ENCODE measurements around the gene PCCA. TPM values are rescaled to one million over a fixed set of nuclear protein-coding genes. Genes with fewer than 3 reads are reported as not detected.
"Not testable (repeated sequence)": the region's sequence is repeated elsewhere in the genome, so short reads cannot be mapped to it uniquely, and the experiment has no call there.

PCCA gene
- total RNA-seq, 4 donors from 2014 or later, result 21.2 to 40.9 (median 31.6) TPM

DNA sequence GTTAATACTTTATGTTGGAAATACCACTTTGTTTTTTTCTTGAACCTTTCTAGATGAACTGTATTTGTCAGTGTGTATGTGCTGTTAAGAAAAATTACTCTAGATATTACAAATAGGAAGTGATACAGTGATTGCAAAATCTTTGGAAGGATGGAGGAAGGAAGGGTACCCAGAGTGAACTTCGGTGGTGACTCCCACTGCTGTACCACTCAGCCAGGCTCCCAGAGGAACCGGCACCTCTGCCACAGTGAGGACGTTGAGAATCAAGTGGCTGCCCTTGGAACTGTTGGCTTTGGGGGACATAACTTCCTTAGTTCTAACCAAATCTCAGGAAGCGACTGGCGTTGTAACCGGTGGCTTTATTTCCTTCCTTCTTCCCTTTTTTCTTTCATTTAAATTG lies 184.7 kb downstream of the PCCA start:
- WGBS, result 78% methylated on average over 6 of the region's 6 CpGs
- no peaks in the 10 kb centered on the region for H3K9me3 ChIP-seq

GRCh38 chr13:100274942-100275506 lies 186.1 kb downstream of the PCCA start:
- H3K27ac ChIP-seq, result no peak overlapping the region
- H3K9me3 ChIP-seq, result no peaks in the 10 kb centered on the region
- WGBS, result 92% methylated on average over 12 of the region's 12 CpGs
- H3K27me3 ChIP-seq, result no peaks in the 10 kb centered on the region
- no peak for TF ChIP-seq POLR2AphosphoS5 (IDR thresholded peaks at IDR 0.05)
- TF ChIP-seq EP300 (IDR thresholded peaks at IDR 0.05), result no peak
- TF ChIP-seq POLR2A (IDR thresholded peaks at IDR 0.05), result no peak
- TF ChIP-seq, protein P1, sequence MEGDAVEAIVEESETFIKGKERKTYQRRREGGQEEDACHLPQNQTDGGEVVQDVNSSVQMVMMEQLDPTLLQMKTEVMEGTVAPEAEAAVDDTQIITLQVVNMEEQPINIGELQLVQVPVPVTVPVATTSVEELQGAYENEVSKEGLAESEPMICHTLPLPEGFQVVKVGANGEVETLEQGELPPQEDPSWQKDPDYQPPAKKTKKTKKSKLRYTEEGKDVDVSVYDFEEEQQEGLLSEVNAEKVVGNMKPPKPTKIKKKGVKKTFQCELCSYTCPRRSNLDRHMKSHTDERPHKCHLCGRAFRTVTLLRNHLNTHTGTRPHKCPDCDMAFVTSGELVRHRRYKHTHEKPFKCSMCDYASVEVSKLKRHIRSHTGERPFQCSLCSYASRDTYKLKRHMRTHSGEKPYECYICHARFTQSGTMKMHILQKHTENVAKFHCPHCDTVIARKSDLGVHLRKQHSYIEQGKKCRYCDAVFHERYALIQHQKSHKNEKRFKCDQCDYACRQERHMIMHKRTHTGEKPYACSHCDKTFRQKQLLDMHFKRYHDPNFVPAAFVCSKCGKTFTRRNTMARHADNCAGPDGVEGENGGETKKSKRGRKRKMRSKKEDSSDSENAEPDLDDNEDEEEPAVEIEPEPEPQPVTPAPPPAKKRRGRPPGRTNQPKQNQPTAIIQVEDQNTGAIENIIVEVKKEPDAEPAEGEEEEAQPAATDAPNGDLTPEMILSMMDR (IDR thresholded peaks at IDR 0.05), result no peak
- no peaks in the 10 kb centered on the region for H3K4me1 ChIP-seq
- H3K4me3 ChIP-seq, result no peak overlapping the region
- DNase-seq (ENCODE audit: low spot score in 2 of 2), result no peak
- H3K36me3 ChIP-seq, result peaks cover 9% of the 10 kb centered on the region

More for the DNA sequence above, 184.7 kb downstream of the PCCA start:
- peaks cover 14% of the 10 kb centered on the region for H3K36me3 ChIP-seq
- H3K4me1 ChIP-seq, result no peaks in the 10 kb centered on the region
- DNase-seq (ENCODE audit: low spot score in 2 of 2), result no peak
- TF ChIP-seq POLR2A (IDR thresholded peaks at IDR 0.05) (no peak), EP300 (IDR thresholded peaks at IDR 0.05) (no peak), POLR2AphosphoS5 (IDR thresholded peaks at IDR 0.05) (no peak)
- TF ChIP-seq, protein P1 (IDR thresholded peaks at IDR 0.05), result no peak
- no peak overlapping the region for H3K4me3 ChIP-seq
- no peaks in the 10 kb centered on the region for H3K27me3 ChIP-seq
- no peak overlapping the region for H3K27ac ChIP-seq

GRCh38 chr13:100275746-100276145 lies 186.9 kb downstream of the PCCA start:
- no peak overlapping the region for H3K4me3 ChIP-seq
- H3K27me3 ChIP-seq, result no peaks in the 10 kb centered on the region
- H3K9me3 ChIP-seq, result no peaks in the 10 kb centered on the region
- H3K27ac ChIP-seq, result no peak overlapping the region
- no peak for TF ChIP-seq POLR2AphosphoS5 (IDR thresholded peaks at IDR 0.05)
- TF ChIP-seq POLR2A (IDR thresholded peaks at IDR 0.05), result no peak
- TF ChIP-seq, protein P1 (IDR thresholded peaks at IDR 0.05), result no peak
- no peak for TF ChIP-seq EP300 (IDR thresholded peaks at IDR 0.05)
- peaks cover 9% of the 10 kb centered on the region for H3K36me3 ChIP-seq
- no peak for DNase-seq (ENCODE audit: low spot score in 2 of 2)
- WGBS, result 73% methylated on average over 5 of the region's 5 CpGs
- no peaks in the 10 kb centered on the region for H3K4me1 ChIP-seq

DNA sequence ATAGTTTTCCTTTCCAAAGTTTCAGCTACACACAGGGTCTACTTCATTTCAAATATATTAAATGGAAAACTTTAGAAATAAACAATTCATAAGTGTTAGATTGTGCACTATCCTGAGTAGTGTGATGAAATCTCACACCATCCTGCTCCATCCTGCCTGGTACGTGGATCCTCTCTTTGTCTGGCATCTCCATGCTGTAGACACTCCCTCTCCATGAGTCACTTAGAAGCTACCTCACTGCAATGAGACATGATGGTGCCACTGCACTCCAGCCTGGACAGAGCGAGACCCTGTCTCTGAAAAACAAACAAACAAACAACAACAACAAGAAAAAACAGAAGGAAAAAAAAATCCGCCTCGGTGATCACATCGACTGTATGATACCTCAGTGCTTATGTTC lies 191.8 kb downstream of the PCCA start:
- no peaks in the 10 kb centered on the region for H3K36me3 ChIP-seq
- whole genome bisulfite sequencing, result 94% methylated on average over 5 of the region's 5 CpGs
- TF ChIP-seq, protein P1 (IDR thresholded peaks at IDR 0.05), result no peak
- TF ChIP-seq EP300 (IDR thresholded peaks at IDR 0.05) (no peak), POLR2A (IDR thresholded peaks at IDR 0.05) (no peak), POLR2AphosphoS5 (IDR thresholded peaks at IDR 0.05) (no peak)
- no peaks in the 10 kb centered on the region for H3K9me3 ChIP-seq
- H3K4me1 ChIP-seq, result no peaks in the 10 kb centered on the region
- no peaks in the 10 kb centered on the region for H3K27me3 ChIP-seq
- no peak for DNase-seq (ENCODE audit: low spot score in 2 of 2)
- H3K4me3 ChIP-seq, result no peak overlapping the region
- no peak overlapping the region for H3K27ac ChIP-seq

GRCh38 chr13:100282306-100282705 lies 193.4 kb downstream of the PCCA start:
- H3K27ac ChIP-seq; DNase-seq (ENCODE audit: low spot score in 2 of 2); H3K9me3 ChIP-seq; H3K4me1 ChIP-seq; H3K36me3 ChIP-seq; H3K27me3 ChIP-seq; H3K4me3 ChIP-seq: not testable (repeated sequence)
- 98% methylated on average over 7 of the region's 16 CpGs for WGBS

Data from suprapubic skin (tissue), 4 donors.